Right renal cortex interstitium (tissue), 3 donors: ENCODE data around the gene ASPRV1. TPM values are rescaled to one million over a fixed set of nuclear protein-coding genes. Genes with fewer than 3 reads are reported as not detected.
"Not testable (repeated sequence)": the region's sequence is repeated elsewhere in the genome, so short reads cannot be mapped to it uniquely, and the experiment has no call there.

Experiments
- DNase-seq, 3 donors: peaks; one replicate each; pipeline ENCODE4 v3.0.0-alpha.2; 2013; ENCODE audit warnings: low read depth in 3 of 3, low spot score in 2 of 3
- polyA plus RNA-seq, 3 donors: library from polyadenylated mRNA; unstranded; fragments of 120-200 nt; gene quantifications; one replicate each; pipeline ENCODE4 v1.2.1, GENCODE V29; 2013; ENCODE audit not compliant: insufficient read length in 3 of 3

Gene ASPRV1
- polyA plus RNA-seq, 3 donors, result 3.2 to 4.6 (median 3.9) TPM

DNA sequence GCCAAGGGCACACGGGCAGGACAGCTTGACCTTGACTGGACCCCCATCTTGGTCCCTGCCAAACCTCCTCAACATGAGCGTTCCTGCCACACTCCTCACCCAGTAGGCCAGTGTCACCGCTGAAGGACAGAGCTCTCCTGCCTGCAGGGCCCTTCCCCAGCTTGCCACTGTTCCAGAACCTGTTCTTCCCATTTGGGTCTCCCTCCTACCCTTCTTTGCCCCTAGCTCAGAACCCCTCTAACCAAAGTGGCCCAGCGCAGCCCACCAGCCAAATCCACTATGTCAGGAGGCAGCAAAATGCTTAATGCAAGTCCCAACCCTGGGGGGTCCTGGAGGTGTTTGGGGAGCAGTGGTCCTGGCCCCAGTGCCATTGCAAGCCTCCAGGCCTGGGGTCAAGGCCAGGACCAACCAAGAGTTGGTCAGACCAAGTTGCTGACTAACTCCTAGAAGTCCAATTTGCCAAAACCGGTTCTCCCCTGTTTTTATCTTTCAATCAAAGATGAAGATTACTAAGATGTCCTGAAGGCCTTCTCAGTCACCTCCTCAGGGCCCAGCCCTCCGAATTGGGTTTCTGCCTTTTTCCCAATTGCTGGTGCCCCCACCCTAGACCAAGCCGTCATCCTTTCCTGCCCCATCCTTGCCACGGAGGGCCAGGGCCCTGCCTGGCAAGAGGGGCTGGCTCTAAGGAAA lies 4.5 kb upstream of the ASPRV1 start:
- DNase-seq, result no peak

GRCh38 chr2:69964353-69964841 lies 3.0 kb upstream of the ASPRV1 start:
- DNase-seq, result no peak

DNA sequence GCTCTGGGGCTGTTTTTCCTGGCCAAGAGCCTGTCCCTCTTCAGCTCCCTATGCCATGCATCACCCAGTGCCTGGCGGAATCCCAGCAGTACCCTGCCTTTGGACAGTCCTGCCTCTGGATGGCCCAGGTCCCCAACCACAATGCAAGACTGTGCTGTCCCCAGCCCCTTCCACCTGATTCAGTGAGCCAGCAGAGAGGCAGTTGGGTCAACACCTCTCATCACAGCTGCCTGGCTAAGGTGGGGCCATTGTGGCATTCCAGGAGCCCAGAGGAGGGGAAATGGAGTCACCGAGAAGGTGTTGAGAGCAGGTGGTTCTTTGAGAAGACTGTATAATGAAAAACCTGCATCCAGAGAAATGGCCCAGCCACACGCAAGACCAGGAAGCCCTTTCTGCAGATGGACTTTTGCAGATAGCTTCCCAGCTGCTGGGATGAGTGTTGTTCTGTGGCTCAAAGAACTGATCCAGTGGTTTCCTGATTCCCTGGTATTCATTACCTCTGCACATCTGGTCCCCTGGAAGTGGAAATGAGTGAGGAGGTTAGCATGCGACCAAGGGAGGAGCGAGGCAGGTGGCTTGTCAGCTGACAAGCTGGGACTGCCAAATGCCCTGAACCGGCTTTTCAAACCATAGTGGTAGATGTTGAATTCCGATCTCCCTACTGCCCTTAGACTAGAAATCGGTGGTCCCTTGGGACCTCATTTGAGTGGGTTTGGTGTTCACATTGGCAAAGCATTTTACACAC lies 1.7 kb upstream of the ASPRV1 start:
- DNase-seq, result no peak

DNA sequence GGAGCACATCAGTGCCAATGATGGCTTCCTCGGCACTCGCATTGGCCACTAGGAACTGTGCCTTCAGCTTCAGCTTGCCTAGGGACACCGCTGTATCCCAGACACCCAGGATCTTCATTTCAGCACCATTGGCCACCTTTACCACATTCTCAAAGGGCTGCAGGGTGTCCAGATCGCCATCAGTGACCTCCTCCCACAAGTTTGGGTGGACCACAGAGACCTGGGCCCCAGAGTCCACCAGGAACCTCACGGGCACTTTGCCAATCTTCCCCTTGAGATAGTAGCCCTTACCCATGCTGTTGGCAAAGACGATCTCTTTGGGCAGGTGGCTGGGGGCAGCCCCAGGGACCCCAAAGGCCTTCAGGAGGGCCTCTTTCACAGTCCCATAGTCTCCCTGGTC lies 610 bp downstream of the ASPRV1 start:
- no peak for DNase-seq

- DNase-seq, result no peak
These were observed 2.0 kb downstream of the ASPRV1 start for GRCh38 chr2:69959425-69959824.

DNA sequence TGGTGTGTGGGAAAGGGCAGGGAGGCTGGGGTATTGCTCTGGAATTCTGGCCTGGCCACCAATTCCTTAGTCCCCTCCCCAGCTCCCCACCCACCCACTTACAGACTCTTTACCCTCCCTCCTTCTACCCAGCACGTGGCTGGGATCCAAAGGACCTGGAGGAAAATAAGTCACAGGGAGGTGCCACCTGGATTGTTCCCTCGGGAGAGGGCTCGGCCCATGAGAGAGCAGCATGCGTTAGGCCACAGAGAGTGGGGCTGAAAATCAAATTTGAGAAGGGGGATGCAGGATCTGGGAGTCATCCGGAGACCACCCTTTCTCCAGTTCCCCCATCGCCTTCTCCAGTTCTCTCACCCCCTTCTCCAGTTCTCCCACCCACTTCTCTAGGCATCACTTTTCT lies 3.0 kb downstream of the ASPRV1 start:
- no peak for DNase-seq

DNA sequence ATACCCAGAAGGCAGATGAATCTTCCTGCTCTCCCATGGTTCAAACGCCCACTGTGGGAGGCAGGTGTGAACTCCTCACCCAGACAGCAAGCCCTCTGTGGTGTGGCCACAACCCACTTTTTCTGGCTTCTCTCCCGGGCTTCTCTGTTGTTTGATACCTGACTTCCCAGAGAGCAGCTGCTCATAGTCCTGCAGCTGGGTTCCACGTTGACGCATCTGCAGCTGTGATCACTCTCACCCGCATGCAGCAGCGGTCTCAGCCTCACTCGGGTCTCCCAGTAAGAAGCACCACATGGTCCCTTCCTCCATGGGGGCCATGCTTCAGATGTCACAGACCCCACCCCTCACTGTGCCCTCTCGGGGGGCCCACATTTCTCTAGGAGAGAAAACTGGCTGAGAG lies 3.5 kb downstream of the ASPRV1 start:
- no peak for DNase-seq

DNA sequence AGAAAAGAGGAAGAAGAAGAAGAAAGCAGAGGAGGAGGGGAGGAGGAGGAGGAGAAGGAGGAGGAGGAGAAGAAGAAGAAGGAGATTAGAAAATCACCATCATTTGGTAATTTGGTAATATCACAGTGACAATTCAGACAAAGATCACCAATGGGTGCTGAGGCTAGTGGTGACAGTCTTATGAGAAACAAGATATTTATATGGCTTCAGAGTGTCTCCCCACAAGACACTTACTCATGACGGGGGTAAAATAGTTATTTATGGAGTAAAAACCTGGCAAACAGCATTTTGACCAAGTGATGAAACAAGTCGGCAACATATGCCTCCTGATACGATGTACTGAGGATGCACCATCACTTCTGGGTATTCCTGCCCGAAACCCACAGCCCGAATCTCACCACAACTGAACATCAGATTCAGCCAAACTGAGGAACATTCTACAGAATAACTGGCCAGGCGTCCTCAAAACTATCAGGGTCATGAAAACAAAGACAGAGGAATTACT lies 4.9 kb downstream of the ASPRV1 start:
- no peak for DNase-seq

DNA sequence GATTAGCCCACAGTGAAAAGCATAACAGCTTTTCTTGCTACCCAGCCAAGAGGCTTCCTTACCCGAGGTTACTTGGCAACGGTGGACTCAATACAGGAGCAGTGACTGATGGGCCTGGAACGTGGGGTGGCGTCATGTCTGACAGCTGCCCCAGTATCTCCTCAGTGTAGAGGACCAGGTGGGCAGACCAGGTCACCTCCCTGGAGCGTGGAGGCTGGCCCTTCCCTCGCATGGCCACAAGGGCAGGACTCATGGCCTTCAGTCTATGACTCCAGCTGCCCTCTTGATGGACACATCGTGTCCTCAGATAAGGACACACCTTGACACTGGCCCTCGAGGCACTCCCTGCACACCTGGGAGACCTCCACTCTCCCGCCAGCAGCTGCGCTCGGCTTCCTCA lies 6.4 kb downstream of the ASPRV1 start:
- no peak for DNase-seq

DNA sequence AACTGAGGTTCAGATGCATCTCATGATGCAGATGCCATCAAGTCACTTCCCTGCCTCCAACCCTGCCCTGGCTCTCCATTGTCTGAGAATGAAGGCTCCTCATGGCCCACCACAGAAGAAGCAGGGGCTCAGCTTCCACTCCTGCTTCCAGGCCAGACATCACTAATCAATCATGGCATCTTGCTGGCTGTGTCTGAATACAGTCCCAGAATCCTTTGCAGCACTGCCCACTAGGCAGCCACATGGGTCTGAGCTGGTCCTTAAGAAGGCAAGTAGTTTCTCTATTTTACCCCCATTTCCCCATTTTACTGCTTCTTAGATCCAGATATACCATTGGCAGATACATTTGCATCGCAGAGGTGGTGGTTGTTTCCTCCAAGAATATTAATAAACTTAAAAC lies 7.3 kb downstream of the ASPRV1 start:
- DNase-seq, result no peak

DNA sequence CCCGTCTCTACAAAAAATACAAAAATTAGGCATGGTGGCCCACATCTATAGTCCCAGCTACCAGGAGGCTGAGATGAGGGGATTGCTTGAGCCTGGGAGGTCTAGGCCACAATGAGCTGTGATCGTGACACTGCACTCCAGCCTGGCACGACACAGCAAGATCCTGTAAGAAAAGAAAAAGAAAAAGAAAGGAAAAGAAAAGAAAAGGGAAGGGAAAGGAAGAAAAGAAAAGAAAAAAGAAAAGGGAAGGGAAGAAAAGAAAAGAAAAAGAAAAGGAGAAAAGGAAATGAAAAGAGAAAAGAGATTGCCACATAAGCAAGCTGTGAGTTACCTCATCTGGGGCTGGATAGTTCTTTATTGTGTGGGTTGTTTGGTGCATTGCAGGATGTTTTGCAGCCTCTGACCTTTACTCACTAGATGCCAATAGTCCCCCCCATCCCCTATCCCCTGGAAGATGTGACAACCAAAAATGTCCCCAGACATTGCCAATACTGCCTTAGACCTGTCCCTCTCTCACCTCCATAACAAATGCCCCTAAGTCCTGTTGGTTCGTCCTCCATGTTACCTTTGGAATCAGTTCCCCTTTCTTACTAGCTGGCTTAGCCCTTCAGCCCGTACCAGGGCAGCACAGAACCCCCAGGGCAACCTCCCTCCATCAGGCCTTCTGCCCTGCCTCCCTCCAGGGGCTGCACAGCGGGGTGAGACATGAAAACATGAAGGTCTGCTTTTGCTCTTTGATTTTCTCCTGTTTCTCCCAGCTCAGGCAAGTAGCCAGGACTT lies 8.9 kb downstream of the ASPRV1 start:
- DNase-seq, result no peak

DNA sequence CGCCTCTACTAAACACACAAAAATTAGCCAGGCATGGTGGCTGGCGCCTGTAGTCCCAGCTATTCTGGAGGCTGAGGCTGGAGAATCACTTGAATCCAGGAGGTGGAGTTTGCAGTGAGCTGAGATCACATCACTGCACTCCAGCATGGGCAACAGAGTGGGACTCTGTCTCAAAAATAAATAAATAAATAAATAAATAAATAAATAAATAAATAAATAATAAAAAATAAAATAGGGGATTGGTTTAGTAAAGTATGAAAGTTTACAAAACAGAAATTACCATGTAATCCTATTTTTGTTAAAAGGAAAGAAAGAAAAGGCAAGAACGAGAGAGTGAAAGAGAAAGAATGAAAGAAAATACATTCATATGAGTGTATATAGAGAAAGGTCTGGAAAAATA lies 10.8 kb downstream of the ASPRV1 start:
- not testable (repeated sequence) for DNase-seq

- DNase-seq, result no peak
These were observed 11.2 kb downstream of the ASPRV1 start for GRCh38 chr2:69950241-69950640.

DNA sequence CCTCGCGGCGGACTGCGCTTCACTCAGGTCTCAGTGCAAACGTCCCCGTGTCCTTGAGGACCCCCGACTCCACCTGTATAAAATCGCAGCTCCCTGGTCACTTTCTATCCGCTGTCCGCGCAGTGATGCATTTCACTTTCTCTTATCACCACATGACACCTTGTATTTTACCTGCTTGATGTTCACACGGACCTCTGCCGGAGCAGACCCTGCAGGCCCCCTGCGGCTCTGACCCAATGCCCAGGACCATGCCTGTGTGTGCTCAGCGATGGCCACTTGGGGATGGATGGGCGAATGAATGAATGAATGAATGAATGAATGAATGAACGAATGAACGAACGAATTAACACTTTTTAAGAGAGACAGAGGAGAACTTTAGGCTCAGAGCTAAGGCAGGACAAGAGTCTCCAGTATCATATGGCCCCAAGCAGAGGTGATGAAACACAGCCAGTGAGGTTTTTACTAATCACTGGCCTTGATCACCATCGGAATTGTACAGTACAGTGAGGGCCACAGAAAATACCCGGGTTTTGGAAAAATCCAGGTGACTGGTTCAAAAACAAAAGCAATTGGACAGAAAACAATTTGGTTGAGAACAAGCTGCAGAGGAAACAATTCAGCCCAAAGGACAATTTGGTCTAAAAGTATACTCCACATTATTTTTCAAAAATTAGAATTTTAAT lies 12.3 kb downstream of the ASPRV1 start:
- DNase-seq, result no peak

GRCh38 chr2:69948032-69948962 lies 13.1 kb downstream of the ASPRV1 start:
- no peak for DNase-seq

DNA sequence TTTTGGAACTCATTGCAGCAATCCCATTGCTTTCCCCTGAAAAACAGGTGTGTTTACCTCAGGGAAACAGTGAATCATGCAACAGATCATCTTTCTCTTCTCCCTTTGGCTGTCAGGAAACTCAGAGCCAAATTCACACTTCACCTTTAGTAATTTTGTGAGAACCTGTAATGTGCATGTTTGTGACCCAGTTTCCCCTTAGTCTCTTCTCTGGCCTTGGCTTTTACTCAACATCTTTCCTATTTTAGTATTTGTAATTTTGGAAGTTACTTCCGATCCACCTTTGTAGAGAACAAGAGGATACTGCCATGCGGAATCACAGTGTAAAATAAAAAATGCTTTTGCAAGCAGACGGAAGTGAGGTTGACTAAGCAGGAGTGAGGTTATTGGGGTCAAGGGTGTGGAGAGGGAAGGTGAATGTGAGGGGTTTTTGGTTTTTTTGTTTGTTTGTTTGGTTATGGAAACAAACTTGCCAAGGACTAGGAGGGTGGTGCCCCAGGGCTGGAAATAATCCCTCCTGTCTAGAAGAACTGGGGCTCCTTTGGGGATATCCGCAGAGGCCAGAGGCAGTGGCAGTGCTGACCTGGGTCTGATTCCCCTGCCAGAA lies 14.0 kb downstream of the ASPRV1 start:
- no peak for DNase-seq

DNA sequence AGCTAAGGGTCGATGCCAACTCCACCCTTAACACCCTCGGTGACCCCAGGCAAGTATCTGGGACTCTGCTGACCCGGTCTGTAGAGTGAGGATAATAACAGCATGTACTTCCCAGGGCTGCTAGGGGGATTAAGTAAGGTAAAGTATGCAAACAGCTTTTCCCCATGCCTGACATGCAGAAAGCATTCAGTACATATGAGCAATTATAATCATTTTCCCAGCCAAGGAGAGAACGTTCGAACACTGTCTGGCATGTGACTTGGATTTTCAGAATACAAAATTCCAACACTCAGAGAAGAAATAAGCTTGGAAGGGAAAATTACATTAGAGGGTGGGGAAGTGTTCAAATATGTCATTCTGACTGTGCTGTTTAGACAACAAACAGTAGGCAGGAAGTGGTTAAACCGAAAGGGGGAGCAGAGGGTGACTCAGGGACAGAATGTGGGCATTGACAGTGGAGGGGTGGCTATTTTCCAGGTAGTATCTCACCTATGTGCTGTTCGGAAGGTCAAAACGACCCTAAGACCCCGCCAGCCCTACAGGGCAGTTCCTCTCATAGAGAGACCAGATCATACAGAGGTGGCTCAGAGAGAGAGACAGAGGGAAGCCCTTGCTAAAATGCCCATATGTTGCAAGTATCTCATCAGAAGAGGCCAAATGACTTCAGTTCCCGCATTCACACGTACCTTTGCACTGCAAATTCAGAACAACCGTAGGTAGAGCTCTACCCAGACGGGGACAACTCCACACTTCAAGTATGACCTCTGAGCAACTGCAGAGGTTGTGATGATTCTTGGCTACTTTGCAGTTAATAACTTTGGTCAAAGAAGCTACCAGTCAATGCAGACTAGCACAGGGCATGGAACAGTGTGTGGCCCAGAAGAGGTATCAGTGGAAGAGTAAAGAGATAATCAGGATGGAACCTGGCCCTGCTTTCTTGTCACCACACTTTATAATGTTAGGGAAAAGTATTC lies 14.8 kb downstream of the ASPRV1 start:
- DNase-seq, result no peak

DNA sequence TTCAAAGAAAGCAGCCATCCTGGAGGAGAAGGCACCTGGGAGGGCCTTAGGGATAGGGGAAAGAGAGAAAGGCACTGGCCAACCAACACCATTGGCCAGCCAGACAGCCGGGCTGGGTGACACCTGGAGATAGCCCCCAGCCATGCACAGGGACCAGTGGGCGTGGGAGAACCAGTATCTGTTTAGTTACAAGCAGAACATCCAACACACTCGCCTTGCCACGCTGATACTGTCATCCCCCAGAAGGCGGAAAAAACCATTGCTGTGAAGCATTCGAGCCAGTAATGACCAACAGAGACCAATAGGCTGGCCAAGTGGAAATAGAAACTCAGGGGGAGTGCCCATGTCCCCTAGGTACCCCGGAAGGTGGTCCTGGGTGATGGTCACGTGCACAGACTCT lies 15.5 kb downstream of the ASPRV1 start:
- no peak for DNase-seq
